ENCODE results near the gene YRDC. TPM values are rescaled to one million over a fixed set of nuclear protein-coding genes. Genes with fewer than 3 reads are reported as not detected.

The YRDC gene
- total RNA-seq, 1 donor from 2014 or later, result 18.6 TPM

GRCh38 chr1:37764414-37764825 lies 43.6 kb downstream of the YRDC start:
- DNase-seq (ENCODE audit: low spot score in 2 of 2, unreplicated experiment in 2 of 2), result peak; percentile 54 to 84
- peaks cover 83% of the 10 kb centered on the region for H3K27me3 Mint-ChIP-seq (ENCODE audit: low read depth)
- no peak for TF ChIP-seq CTCF (IDR thresholded peaks at IDR 0.05; ENCODE audit: unreplicated experiment)
- H3K4me1 Mint-ChIP-seq, result no peaks in the 10 kb centered on the region
- no peak overlapping the region for H3K27ac Mint-ChIP-seq
- no peaks in the 10 kb centered on the region for H3K36me3 Mint-ChIP-seq
- no peak overlapping the region for H3K4me3 Mint-ChIP-seq
- H3K9me3 Mint-ChIP-seq, result no peaks in the 10 kb centered on the region

GRCh38 chr1:37763791-37764413 lies 44.1 kb downstream of the YRDC start:
- Mint-ChIP-seq H3K9me3 (no peaks in the 10 kb centered on the region), H3K4me3 (no peak overlapping the region), H3K36me3 (no peaks in the 10 kb centered on the region), H3K27ac (no peak overlapping the region), H3K4me1 (no peaks in the 10 kb centered on the region), H3K27me3 (ENCODE audit: low read depth) (peaks cover 78% of the 10 kb centered on the region)
- DNase-seq (ENCODE audit: low spot score in 2 of 2, unreplicated experiment in 2 of 2), result no peak
- TF ChIP-seq CTCF (IDR thresholded peaks at IDR 0.05; ENCODE audit: unreplicated experiment), result no peak

GRCh38 chr1:37762516-37762915 lies 45.5 kb downstream of the YRDC start:
- peaks cover 64% of the 10 kb centered on the region for H3K27me3 Mint-ChIP-seq (ENCODE audit: low read depth)
- no peak for DNase-seq (ENCODE audit: low spot score in 2 of 2, unreplicated experiment in 2 of 2)
- no peaks in the 10 kb centered on the region for H3K36me3 Mint-ChIP-seq
- H3K4me1 Mint-ChIP-seq, result no peaks in the 10 kb centered on the region
- H3K4me3 Mint-ChIP-seq, result no peak overlapping the region
- H3K9me3 Mint-ChIP-seq, result no peaks in the 10 kb centered on the region
- H3K27ac Mint-ChIP-seq, result no peak overlapping the region
- TF ChIP-seq CTCF (IDR thresholded peaks at IDR 0.05; ENCODE audit: unreplicated experiment), result no peak

GRCh38 chr1:37761416-37762095 lies 46.5 kb downstream of the YRDC start:
- peaks cover 55% of the 10 kb centered on the region for H3K27me3 Mint-ChIP-seq (ENCODE audit: low read depth)
- no peak overlapping the region for H3K4me3 Mint-ChIP-seq
- no peaks in the 10 kb centered on the region for H3K9me3 Mint-ChIP-seq
- TF ChIP-seq CTCF (IDR thresholded peaks at IDR 0.05; ENCODE audit: unreplicated experiment), result no peak
- no peak for DNase-seq (ENCODE audit: low spot score in 2 of 2, unreplicated experiment in 2 of 2)
- no peaks in the 10 kb centered on the region for H3K4me1 Mint-ChIP-seq
- no peak overlapping the region for H3K27ac Mint-ChIP-seq
- H3K36me3 Mint-ChIP-seq, result no peaks in the 10 kb centered on the region

- Mint-ChIP-seq H3K4me3 (no peak overlapping the region), H3K27me3 (ENCODE audit: low read depth) (peaks cover 34% of the 10 kb centered on the region), H3K9me3 (no peaks in the 10 kb centered on the region), H3K4me1 (no peaks in the 10 kb centered on the region), H3K36me3 (no peaks in the 10 kb centered on the region), H3K27ac (no peak overlapping the region)
- TF ChIP-seq CTCF (IDR thresholded peaks at IDR 0.05; ENCODE audit: unreplicated experiment), result no peak
- DNase-seq (ENCODE audit: low spot score in 2 of 2, unreplicated experiment in 2 of 2), result no peak
Observed at GRCh38 chr1:37759451-37759850, 48.6 kb downstream of the YRDC start.

All from mesothelial cell of epicardium (in vitro differentiated cells).